PFSK-1 (cell line): ENCODE results near the gene ADAMTS20.

Experiments
- POLR2AphosphoS5 ChIP-seq: IDR thresholded peaks from 2 replicates; pipeline ENCODE4 v1.6.1; 2012; ENCODE audit warnings: low read depth, mild to moderate bottlenecking, control low read depth, low read length, moderate library complexity
- TAF1 ChIP-seq: IDR thresholded peaks from 2 replicates; pipeline ENCODE4 v1.6.1; 2012; ENCODE audit warnings: low read length, control low read depth, borderline replicate concordance; ENCODE audit not compliant: insufficient read depth
- TF ChIP-seq, protein P1 (sequence below), 2 experiments: IDR thresholded peaks; 2 replicates each; pipeline versions ENCODE4 v1.6.1 to v1.8.0; 2011 to 2012; ENCODE audit warnings: low read depth in 2 of 2, low read length in 2 of 2, control low read depth in 1 of 2, inconsistent platforms in 1 of 2, mild to moderate bottlenecking in 1 of 2, moderate library complexity in 1 of 2; ENCODE audit not compliant: insufficient read depth in 1 of 2

GRCh38 chr12:43407816-43408645 lies 144.0 kb downstream of the ADAMTS20 start:
- TF ChIP-seq POLR2AphosphoS5 (no peak), TAF1 (no peak)
- TF ChIP-seq, protein P1, sequence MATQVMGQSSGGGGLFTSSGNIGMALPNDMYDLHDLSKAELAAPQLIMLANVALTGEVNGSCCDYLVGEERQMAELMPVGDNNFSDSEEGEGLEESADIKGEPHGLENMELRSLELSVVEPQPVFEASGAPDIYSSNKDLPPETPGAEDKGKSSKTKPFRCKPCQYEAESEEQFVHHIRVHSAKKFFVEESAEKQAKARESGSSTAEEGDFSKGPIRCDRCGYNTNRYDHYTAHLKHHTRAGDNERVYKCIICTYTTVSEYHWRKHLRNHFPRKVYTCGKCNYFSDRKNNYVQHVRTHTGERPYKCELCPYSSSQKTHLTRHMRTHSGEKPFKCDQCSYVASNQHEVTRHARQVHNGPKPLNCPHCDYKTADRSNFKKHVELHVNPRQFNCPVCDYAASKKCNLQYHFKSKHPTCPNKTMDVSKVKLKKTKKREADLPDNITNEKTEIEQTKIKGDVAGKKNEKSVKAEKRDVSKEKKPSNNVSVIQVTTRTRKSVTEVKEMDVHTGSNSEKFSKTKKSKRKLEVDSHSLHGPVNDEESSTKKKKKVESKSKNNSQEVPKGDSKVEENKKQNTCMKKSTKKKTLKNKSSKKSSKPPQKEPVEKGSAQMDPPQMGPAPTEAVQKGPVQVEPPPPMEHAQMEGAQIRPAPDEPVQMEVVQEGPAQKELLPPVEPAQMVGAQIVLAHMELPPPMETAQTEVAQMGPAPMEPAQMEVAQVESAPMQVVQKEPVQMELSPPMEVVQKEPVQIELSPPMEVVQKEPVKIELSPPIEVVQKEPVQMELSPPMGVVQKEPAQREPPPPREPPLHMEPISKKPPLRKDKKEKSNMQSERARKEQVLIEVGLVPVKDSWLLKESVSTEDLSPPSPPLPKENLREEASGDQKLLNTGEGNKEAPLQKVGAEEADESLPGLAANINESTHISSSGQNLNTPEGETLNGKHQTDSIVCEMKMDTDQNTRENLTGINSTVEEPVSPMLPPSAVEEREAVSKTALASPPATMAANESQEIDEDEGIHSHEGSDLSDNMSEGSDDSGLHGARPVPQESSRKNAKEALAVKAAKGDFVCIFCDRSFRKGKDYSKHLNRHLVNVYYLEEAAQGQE (IDR thresholded peaks at IDR 0.05; ENCODE audit: insufficient read depth in 1 of 2, low read depth in 2 of 2, low read length in 2 of 2), result no peak
